GM21576 (cell line): ENCODE data around the gene TIAM2.

Source experiments
- ATAC-seq: cut with Tn5 transposase; IDR thresholded peaks from one replicate; pipeline ENCODE4 v1.9.1; 2021; ENCODE audit warnings: mild to moderate bottlenecking, moderate library complexity; ENCODE audit not compliant: unreplicated experiment

The TIAM2 gene

DNA sequence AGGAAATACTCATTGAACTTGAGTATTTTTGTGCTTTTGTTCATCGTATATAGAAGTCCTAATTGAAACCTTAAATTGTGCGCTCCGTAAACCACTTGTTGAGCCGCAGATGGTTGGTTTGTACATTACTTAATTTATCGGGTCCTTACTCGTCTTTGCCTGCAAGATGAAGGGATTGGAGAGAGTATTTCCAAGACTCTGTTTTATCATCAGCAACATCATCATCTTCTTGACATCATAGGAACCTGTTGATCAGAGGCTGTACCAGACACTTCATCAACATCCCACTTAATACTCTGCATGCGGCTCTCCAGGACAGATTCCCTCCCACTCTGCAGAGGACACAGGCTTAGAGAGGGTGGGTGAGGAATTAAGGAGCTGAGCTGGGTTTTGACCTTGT lies 28.6 kb downstream of the TIAM2 start:
- ATAC-seq: no peak

DNA sequence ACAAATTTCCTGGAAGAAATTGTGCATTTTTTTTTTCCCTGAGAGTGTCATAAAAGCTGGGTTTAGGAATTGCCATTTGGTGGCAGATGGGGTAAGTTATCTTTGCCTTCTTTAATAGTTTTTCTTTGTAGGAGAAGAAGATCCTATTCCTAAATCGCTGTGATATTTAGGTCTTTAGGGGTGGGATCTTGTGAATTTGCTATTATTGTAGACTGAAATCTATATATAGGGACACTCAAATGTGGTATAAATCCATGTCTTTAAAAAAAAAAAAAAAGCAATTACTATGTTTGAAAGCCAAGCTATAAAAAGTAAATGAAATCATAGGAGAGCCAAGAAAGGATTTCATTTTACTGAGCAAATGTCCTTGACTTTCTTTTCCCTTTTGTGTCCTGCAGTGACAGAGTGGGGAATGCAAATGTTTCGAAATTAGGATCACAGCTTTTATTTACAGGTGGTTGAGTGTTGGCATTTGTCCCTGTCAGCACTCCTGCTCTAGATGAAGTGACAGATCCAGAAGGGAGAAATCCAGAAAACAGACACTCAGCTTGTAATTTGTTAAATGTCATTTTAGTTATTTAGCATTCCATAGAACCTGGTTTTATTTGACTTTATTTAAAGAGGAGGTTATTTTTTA lies 29.4 kb downstream of the TIAM2 start:
- ATAC-seq: no peak

DNA sequence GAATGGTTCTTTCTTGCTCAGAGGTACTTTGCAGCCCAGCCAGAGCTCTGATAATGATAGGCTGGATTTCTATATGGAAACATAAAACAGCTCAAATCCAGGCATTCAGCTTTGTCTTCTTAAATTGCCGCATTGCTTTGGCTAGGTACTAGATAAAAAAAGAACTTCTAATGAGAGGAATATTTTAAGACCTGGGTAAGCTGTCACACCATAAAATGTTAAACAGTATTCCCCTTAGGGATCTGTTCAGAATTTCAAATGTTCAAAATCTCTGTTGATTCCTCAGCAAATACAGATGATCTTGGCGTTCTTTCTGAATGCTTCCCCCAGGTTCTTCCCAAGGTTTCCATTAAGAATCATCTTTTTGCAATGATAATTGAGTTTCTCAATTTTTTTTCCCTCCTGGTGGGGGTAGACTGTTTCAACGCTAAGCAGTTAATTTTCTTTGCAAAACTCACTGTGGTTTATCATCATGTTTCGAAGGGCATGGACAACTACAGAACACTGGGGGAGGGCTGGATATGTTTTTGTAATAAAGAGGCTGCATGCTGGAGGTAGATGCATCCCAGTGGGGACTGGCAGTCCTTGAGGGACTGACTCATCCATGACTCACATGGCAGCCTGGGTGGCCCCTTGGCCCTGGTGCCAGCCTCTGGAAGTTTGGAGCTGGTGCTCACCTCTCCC lies 31.0 kb downstream of the TIAM2 start:
- no peak for ATAC-seq

- ATAC-seq: no peak
These were observed 31.6 kb downstream of the TIAM2 start for GRCh38 chr6:155026706-155027045.

DNA sequence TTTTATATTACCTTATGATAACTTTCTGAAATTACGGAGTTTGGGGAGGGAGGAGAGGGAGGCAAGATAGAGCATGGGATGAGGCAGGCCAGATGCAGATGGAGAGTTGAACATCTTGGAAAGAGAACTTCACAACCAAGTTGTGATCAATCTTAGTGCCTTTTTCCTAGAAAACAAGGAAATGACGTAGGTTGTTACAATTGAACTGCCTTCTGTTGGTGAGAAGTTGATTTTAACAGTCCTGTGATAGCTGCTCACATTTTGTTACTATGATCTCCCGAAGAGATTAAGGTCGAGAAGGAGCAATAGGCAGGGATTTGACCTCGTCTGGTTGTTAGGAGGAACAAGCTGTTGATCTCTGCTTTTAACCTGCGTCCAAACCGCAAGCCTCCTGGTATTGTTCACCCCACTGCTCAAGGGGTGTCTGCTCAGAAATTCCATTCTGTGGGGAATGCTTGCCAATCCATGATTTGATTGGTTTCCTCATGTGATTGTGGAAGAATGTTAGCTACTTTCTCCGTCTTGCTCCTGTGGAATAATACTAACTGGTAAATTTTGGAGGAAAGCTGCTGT lies 35.1 kb downstream of the TIAM2 start:
- no peak for ATAC-seq

DNA sequence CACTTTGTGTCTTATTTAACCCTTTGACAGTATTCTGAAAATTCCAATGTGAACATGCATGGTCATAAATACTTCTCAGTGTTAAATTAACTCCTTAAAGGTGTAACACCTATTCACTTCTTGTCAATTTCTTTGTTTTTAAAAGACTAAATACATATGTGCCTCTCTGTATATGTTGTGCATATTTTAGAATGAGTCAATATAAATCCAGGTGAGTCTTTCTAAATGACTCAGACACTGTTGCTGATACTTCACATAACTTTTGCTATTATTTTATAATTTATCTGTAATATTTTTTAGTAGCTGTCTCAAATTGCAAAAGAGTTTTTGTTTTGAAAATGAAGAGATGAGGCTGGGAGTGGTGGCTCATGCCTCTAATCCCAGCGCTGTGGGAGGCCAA lies 36.0 kb downstream of the TIAM2 start:
- no peak for ATAC-seq

- no peak for ATAC-seq
These were observed 38.1 kb downstream of the TIAM2 start for GRCh38 chr6:155033021-155033791.

- ATAC-seq: no peak
These were observed 41.8 kb downstream of the TIAM2 start for GRCh38 chr6:155036907-155037306.

DNA sequence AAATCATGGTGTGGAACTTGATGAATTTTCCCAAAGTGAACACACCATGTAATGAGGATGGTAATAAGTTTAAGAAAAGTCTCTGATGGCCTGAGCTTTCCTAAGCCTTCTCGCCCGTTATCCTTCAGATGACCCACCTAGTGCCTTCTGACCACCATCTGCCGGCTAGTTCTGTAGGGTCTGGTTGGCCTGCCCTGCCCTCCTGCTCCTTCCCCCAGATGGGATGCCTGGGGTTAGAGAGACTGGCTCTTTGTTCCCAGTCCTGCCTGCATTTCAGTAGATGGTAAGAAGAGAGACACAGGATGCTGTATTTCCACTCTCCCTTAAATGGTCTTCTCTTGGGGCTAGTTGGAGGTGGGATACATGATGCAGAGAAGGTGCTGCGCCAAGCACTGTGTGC lies 43.0 kb downstream of the TIAM2 start:
- no peak for ATAC-seq

- ATAC-seq: no peak
These were observed 43.4 kb downstream of the TIAM2 start for GRCh38 chr6:155038527-155038926.

DNA sequence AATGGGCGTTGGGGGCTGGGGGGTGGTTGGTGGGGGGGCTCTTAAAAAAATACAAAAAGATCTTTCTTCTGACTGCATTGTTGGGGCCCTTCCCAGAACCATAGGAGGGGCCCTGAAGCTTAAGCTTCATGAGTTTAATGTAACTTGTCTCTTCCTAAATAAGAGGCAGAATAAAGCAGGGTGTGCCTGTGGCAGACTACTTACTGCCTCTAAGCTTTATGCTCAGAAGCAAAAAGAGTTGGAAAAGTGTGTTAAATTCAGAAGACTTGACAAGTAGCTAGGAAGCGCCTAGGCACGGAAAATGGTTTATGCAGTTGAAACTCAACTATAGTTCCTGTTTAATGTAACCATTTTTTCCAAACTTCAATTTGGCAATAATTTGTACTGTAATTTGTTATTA lies 44.5 kb downstream of the TIAM2 start:
- no peak for ATAC-seq

DNA sequence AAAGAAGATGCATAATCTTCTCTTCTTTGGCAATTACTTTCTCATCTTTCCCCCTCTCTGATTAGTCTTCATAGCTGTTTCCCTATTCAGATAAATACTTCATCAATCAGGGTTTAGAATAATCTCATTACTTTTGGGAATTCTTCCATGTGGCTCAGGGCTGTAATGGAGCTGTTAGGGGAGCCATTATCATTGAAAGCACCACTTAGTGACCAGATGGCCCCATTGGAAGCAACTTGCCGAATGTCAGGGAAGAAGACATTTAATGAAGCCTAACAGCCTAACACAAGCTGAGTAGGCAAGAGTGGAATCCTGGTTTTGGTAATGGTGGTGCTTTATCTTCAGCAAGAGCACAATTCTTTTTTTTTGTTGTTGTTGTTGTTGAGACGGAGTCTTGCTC lies 45.0 kb downstream of the TIAM2 start:
- no peak for ATAC-seq

GRCh38 chr6:155040901-155041650 lies 46.0 kb downstream of the TIAM2 start:
- ATAC-seq: no peak

- ATAC-seq: no peak
These were observed 46.7 kb downstream of the TIAM2 start for GRCh38 chr6:155041741-155042279.

DNA sequence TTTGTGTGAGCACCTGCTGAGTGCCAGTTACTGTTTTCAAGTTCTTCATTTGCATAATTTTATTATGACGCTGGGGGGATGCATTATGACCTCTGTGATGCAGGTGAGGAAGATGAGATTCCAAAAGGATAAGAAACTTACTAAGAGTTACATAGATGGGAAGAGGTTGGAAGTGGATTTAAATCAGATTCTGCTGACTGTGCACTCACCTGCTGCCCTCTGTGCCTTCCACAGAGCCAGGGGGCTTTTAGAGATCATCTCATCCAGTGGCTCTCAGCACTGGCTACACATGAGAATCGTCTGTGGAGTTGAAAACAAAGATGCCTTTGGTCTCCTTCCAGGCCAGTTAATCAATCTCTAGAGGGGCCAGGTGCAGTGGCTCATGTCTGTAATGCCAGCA lies 47.9 kb downstream of the TIAM2 start:
- no peak for ATAC-seq

DNA sequence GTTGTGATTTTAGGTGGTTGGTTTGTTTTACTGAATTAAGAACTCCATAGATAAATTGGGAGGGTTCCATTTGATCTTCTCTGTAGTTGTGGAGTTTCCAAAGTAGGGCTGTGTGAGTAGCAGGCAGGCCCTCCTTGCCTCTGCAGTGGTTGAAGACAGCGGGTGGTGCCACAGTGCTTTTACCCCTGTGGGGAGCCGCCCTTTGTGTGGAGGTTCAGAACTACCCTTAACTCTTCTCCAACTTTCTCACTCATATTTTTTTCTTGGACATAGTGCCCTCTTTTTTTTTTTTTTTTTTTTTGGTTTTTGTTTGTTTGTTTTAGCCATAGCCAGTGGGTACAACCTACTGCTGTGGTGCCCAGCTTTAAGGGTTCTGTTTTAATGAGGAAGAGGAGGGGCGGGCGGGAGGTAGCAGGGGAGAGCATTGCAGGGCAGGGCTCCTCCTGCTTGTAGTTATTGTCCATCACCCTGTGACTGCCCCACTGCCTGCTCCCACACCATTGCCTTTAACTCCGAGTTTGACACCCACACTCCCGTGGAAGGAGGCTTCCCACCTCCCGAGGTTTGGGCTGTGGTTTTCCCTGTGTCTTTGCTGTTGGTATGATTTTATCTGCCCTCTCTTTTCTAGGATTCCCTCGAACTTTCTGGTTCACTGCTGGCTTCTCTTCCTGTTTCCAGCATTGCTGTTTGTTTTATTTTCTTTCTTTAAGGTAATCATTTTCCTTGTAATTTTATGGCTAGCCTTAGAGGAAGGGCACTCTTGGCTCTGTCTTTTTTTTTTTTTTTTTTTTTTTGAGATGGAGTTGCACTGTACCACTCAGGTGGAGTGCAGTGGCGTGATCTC lies 50.7 kb downstream of the TIAM2 start:
- no peak for ATAC-seq

DNA sequence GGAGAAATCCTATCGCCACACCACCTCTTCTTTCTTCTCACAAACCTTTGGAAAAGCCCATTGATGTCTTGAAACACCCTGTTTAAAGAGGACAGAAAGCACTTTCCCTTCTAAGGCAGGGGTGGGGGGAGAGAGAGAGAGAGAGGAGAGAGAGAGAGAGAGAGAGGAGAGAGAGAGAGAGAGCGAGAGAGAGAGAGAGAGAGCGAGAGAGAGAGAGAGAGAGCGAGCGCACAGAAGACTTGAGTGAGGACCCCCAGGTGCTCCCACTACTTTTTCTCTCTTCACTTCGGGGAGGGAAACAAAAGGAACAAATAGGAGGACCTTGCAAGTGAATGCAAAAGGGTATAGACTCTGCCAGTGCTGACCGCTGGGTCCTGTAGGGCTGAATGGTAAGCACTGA lies 52.4 kb downstream of the TIAM2 start:
- no peak for ATAC-seq

GRCh38 chr6:155050311-155050710 lies 55.2 kb downstream of the TIAM2 start:
- ATAC-seq: peak; percentile 76

DNA sequence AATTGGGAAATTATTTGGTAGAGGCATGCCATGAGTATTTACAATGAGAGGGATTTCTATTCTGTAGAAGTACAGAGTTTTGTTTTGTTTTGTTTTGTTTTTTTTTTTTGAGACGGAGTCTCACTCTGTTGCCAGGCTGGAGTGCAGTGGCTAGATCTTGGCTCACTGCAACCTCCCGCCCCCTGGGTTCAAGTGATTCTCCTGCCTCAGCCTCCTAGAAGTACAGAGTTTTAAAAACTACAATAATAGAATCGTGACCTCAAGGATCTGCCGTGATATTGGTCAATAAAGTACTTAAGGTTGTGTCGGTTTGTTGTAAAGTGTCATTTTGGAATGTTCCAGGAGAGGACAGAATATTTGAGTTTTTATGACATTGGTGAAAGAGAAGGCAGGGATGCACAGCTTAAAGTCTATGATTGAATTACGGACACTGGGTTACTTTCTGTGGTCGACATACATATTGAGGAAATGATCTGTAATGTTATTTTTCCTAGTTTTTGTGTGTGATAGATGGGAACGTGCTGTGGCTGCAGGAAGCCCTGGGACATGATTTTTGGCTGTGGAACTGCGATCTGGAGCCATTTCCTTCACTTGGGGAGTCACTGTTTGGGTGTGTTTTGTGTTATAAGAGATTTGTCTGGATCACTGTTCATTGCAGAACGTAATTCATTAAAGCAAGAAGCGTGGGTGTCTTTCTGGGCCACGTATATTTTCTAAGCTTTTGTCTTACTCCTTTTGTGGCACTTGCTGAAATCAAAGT lies 59.6 kb downstream of the TIAM2 start:
- ATAC-seq: no peak
